A172 (cell line): Measurements from ENCODE around the gene LCNL1. TPM values are rescaled to one million over a fixed set of nuclear protein-coding genes. Genes with fewer than 3 reads are reported as not detected.

ENCODE experiments used
- DNase-seq: peaks from one replicate; pipeline ENCODE4 v3.0.0-alpha.2; 2015; ENCODE audit warnings: low spot score
- total RNA-seq: library from RNA; depleted of rRNA; stranded (reverse); fragments of >200 nt; shearing (Covaris generic); gene quantifications from 2 replicates; pipeline ENCODE4 v1.2.3, GENCODE V29; 2014

LCNL1 gene
- total RNA-seq, 1 experiment from 2014 or later: not detected

DNA sequence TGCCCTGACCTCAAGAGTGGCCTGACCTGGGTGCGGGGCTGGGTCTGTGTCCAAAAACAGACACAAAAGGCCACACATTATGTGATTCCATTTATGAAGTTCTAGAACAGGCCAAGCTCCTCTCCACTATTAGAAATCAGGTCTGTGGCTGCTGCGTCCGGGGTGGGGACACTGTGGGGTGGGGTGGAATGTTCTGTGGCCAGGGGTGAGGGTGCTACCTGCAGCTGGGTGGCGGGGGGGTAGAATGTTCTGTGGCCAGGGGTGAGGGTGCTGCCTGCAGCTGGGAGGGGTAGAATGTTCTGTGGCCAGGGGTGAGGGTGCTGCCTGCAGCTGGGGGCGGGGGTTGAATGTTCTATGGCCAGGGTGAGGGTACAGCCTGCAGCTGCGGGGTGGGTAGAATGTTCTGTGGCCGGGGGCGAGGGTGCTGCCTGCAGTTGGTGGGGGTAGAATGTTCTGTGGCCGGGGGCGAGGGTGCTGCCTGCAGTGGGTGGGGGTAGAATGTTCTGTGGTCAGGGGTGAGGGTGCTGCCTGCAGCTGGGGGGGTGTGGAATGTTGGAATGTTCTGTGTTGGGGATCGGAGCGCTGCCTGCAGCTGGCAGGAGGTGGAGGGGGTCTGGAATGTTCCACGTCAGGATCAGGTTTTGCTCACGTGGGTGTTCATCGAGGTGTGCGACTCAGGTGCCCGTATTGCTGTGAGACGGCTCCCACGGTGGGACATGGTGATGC, 22.4 kb upstream of the LCNL1 start:
- no peak for DNase-seq

DNA sequence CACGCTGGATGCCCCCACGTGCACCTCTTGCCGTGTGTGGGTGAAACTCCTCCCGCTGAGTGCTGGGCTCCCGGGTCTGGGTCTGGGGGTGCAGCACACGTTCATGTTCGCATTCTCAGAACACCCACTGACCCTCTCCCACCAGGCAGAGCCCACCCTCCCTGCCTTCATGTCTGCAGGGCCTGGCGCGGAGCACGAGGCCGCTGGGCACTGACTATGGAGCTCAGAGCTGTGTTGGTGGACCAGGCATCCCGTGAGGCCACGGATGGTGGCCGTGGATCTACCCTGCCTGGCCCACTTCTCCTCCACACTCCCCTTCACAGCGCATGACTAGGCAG, 21.9 kb upstream of the LCNL1 start:
- DNase-seq: no peak

DNA sequence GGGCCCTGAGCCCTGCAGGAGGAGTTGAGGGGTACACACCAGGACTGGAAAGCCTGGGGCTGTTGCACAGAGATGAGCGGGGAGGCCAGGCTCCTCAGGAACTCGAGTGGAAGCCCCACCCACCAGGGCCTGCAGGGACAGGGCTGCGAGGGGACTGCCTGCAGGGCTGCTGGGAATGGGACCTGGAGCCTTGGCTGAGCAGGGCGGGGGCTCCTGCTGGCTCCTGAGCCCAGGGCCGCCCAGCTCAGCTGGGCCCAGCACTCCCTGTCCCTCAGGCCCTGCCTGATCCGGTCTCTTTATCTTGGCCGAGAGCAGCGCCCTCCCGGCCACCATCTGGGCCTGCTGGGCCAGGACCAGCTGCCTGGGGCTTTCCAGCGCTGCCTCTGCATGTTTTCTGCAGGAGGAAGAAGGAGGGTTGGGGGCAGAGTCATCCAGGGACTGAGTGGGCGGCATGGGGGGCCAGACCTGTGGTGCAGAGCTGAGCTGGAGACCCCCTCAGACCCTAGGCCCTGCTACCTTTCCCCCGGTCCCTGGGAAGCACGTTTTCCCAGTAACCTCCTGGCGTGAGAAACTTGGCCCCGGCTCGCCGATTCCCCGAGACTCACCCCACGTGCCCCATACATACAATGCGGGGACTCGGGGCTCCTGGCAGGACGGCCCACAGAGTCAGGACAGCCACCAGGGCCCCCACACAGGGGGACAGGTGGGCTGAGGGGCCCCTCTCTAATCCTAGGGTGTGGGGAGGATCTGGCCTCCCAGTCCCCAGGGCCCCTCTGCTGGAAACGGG, 21.3 kb upstream of the LCNL1 start:
- no peak for DNase-seq

DNA sequence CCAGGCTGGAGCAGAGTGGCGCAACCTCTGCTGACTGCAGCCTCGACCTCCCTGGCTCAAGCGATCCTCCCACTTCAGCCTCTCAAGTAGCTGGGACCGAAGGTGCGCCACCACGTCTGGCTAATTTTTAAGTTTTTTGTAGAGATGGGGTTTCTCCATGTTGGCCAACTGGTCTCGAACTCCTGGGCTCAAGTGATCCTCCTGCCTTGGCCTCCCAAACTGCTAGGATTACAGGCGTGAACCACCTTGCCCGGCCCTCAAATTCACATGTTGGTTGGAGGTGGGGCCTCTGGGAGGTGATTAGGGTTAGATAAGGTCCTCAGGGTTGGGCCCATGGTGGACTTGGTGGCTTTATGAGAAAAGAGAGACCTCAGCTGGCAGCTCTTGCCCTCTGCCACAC, 20.6 kb upstream of the LCNL1 start:
- DNase-seq: no peak

DNA sequence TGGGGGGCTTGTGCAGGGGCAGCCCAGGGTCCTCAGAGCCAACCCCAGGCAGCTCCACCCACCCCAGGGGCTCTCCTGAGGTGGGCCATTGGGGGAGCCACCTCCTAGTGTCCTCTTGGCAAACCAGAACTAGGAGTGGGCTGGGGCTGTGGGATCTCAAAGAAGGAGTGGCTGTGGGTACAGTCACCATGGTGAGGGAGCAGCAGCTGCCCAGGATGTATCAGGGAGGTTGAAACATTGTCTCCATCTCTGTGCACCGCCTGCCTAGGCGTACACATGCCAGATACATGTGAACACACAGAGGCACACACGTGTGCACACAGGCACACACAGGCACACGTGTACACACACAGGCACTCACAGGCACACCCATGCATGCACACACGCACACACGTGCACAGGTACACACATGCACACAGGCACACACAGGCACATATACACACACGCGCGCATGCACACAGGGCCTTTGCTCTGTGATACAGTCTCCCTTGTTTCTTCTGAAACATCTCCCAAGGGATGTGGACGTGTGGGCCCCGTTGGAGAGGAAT, 20.0 kb upstream of the LCNL1 start:
- no peak for DNase-seq

DNA sequence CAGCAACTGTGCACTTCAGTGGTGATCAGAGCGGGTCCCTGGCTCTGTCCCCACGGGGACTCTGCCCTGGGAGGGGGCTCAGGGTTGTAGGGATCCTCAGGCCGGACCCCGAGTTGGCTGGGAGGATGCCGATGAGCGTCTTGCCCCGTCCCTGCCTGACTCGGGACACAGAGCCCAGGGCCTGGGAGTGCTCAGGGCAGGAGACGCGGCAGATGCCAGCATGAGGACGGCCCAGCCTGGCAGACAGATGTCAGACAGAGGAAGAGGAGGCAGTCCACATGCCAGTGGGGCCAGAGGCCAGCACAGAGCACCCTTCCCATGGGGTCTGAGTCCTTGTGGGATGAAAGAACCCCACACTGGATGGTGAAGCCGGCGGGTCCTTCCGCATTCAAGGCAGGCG, 19.5 kb upstream of the LCNL1 start:
- no peak for DNase-seq

- no peak for DNase-seq
These were observed 19.0 kb upstream of the LCNL1 start for GRCh38 chr9:136963751-136964150.

DNA sequence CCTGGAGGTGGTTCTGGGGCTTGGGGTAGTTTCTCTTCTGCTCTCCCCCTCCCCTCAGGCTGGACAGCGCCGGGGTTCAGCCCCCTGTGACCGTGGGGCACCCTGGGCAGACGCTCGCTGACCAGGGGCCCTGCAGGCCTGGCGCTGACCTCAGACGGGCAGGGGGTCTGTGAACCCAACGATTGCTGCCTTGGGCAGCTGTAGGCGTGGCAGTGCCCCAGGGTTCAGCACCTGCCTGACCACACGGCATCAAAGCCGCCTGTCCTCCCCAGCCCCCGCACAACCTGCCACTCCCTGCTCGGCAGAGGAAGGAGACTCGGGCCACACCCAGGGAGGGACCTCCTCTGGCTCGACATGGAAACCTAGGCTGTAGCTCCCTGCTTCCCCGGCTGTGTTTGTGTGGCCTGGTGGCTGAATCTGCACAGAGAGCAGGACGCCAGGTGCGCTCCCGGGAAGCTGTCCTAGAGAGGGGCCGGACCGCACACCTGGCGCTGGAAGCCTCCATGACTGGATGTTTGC, 18.6 kb upstream of the LCNL1 start:
- DNase-seq: peak; percentile 61

DNA sequence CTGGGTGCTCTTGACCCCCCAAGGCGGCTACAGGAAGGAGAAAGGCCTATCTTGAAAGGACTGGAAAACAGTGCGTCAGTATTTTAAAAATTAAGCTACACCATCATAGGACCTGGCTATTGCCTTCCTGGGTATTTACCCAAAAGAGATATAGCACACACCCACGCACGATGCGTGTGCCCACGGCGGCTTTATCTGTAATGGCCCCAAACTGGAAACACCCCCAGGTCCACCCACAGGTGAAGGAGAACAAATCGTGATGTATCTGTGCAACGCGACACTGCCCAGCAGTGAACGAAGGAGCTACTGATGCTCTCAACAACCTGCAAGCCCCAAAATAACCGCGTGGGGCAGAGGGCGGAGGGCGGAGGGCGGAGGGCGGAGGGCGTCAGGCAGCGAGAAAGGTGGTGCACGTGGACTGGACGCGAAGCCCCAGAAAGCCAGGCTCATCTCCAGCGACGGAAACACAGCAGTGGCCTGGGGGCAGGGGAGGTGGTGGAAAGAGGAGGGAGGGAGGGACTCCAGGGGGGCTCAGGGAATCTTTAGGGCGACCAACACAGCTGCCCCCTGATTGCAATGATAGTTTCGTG, 17.9 kb upstream of the LCNL1 start:
- DNase-seq: no peak

DNA sequence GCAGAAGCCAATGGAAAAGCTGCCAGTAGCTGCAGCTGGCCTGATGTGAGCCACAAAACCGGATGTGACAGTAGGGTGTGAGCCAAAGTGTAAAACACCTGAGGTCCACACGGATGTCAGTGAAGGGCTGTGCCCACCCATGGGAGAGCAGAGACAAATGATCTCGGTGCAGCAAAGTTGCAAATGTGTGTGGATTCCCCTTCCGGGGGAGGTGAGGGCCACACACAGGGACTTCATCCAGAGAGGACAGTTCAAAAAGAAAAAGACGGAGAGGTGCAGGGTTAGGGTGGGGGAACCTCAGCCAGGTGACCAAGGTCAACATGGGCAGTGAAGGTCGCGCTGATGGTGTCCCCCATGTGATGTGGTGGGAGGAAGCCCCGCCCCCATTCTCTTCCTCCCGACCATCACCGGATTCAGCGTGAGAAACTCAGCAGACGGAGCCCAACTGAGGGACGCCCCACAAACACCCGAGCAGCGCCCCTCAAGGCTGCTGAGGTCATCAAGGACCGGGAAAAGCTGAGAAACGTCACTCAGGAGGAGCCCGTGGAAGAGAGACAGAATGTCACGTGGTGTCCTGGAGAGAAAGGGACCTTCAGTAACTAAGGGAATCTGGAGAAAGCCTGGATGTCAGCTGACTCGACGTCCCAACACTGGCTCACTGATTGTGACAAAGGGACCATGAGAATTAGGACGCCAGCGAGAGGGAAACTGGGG, 16.9 kb upstream of the LCNL1 start:
- DNase-seq: no peak

- no peak for DNase-seq
These were observed 14.3 kb upstream of the LCNL1 start for GRCh38 chr9:136968333-136969127.

DNA sequence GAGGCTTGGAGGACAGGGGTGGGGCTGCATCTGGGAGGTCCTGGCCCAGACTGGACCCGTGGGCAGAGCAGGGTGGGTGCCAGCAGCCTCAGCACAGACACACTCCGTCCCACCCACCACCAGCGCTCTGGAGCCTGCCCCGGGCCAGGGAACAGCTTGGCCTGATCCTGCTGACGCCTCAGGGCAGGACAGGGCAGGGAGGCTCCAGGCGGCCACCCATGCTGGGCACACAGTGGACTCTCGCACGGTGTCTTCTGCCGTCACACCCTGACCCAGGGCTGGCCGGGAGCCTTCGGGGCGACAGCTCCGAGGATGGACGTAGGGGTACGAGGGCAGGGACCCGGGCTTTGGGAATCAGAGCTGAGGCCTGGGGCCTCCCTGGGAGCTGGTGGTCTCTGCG, 13.6 kb upstream of the LCNL1 start:
- no peak for DNase-seq

GRCh38 chr9:136969774-136970173, 13.0 kb upstream of the LCNL1 start:
- DNase-seq: no peak

DNA sequence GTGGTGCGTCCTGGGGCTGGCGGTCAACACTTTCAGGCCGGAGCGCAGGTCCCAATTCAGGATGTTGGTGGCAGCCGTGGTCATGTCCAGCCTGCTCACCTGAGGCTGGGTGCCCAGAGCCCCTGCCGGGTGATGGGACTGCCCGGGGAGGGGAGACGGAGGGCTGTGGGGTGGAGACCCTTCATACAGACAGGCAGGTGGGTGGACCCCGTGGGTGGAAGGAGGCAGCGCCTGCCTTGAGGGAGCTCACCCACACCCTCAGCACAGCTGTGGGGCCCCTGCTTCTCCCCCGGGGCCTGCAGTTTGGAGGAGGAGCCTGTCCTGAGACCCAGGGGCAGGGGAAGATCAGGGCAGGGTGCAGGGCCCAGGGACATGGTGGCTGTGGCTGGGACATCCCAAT, 12.4 kb upstream of the LCNL1 start:
- DNase-seq: no peak

DNA sequence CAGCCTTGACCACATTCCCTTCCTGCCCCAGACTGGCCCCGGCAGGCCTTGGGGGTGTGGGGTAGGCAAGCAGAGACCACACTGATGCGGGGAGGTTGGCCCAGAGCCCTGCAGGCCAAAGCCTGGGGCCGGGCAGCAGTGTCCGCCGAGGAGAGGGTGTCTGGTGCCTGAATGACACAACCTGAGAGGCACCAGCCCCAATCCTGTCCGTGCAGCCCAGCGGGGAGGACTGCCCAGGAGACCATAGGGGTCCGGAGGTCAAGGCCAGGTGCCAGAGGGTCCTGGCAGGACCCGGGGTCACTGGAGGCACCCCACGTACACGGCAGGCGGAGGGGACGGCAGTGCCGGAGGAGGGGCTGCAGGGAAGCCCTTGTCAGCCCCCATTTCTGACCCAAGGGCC, 11.0 kb upstream of the LCNL1 start:
- DNase-seq: no peak

GRCh38 chr9:136972335-136972734, 10.5 kb upstream of the LCNL1 start:
- DNase-seq: no peak

DNA sequence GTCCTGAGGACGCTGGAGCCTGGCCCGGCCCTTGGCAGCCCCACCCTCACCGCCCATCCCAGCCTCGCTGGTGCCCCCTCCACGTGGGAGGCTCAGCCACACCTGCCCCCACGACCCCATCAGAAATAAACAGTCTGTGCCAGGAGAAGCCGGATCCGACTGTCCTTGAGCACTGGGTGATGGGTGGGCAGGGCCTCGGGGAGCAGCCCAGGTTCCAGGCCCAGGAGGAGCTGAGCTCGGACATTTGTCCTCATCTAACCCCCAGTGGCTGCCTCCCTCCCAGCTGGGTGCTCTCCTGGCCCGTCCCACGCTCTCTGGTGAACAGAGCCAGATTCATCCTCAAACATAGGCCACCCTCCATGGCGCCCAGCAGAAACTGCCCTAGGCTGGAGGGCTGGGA, 10.1 kb upstream of the LCNL1 start:
- DNase-seq: no peak

DNA sequence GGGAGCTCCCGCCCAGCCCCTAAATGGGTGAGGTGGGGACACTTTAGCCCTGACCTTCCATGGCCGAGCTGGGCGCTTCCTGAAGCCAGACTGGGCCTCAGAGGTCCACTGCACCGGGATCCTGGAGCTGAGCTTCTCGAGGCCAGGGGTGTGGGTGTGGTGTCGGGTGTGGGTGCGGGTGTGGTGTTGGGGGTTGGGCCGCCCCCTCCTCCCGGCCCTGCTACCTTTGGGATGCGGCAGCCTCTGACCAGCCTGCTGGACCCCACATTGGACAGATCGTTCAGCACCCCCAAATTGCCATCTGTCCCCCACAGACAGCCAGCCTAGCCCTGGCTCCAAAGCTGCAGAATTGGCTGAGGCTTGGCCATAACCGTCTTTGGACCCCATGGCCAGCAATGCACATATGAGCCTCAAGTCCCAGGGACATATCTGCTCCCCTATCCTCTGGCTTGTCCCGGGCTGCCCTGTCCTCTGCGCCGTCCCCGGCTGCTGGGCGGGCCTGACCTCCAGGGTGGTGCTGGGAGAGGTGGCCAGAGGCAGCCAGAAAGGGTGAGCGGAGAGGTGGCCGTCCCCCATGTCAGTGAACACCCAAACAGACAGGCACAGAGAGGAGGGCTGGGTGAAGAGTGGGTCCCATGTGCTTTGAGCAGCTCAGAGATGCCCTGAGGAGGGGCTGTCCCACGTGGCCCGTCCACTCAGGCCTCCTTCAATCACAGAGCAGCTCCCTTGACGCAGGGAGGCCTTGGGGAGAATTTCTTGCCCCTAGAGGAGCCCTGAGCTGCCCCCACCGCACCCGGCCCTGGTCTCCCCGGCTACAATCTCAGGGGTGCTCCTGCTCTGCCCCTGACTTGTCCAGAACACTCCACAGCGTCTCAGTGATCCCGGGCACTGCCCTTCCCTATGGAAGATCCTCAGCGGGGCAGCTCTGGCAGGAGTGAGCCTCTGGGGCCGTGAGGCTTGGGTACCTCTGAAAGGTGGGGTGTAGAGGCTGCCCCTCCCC, 8.9 kb upstream of the LCNL1 start:
- no peak for DNase-seq

- DNase-seq: peak; percentile 79
These were observed 7.8 kb upstream of the LCNL1 start for GRCh38 chr9:136974817-136975535.
